ENCODE data around the gene TPO.

Gene TPO

GRCh38 chr2:1588051-1588977 is 175.1 kb downstream of the TPO start:
- no peak for DNase-seq

GRCh38 chr2:1588978-1589621 is 175.8 kb downstream of the TPO start:
- no peak for DNase-seq

- DNase-seq = no peak
These were observed 177.6 kb downstream of the TPO start for GRCh38 chr2:1590596-1591460.

- no peak for DNase-seq
These were observed 178.2 kb downstream of the TPO start for GRCh38 chr2:1591461-1591770.
